KMS-11 (cell line): ENCODE measurements around the gene NUDT14.

Experiments
- H2AFZ ChIP-seq: fragments of 200-600 bp; sonication (generic); 2 replicates; pipeline ENCODE4 v1.6.1; 2016; ENCODE audit warnings: antibody characterized with exemption, mixed run types, low read depth
- H3K27ac ChIP-seq: fragments of 200-600 bp; sonication (generic); 2 replicates; pipeline ENCODE4 v1.6.1; 2016; ENCODE audit warnings: mild to moderate bottlenecking, mixed run types
- H3K27me3 ChIP-seq: fragments of 200-600 bp; sonication (generic); 2 replicates; pipeline ENCODE4 v1.6.1; 2017; ENCODE audit warnings: mild to moderate bottlenecking, low read depth, mixed run types, moderate library complexity; ENCODE audit not compliant: insufficient read depth
- H3K36me3 ChIP-seq: fragments of 200-600 bp; sonication (generic); 2 replicates; pipeline ENCODE4 v1.6.1; 2017; ENCODE audit warnings: mild to moderate bottlenecking, mixed run types; ENCODE audit not compliant: insufficient read depth
- H3K4me1 ChIP-seq: fragments of 200-600 bp; sonication (generic); 2 replicates; pipeline ENCODE4 v1.6.1; 2016; ENCODE audit warnings: mild to moderate bottlenecking, low read depth, mixed run types; ENCODE audit not compliant: poor library complexity, severe bottlenecking
- H3K4me2 ChIP-seq: fragments of 200-600 bp; sonication (generic); 2 replicates; pipeline ENCODE4 v1.7.0; 2016; ENCODE audit warnings: mild to moderate bottlenecking, mixed run types
- H3K4me3 ChIP-seq: fragments of 200-600 bp; sonication (generic); IDR thresholded peaks from 2 replicates; pipeline ENCODE4 v1.6.1; 2017; ENCODE audit warnings: low read depth, low read length, mixed read lengths; ENCODE audit not compliant: insufficient read depth
- H3K79me2 ChIP-seq: fragments of 200-600 bp; sonication (generic); 2 replicates; pipeline ENCODE4 v1.6.1; 2016; ENCODE audit warnings: low read depth, mixed run types; ENCODE audit not compliant: insufficient read depth
- H3K9ac ChIP-seq: fragments of 200-600 bp; sonication (generic); 2 replicates; pipeline ENCODE4 v1.6.1; 2016; ENCODE audit warnings: mild to moderate bottlenecking, mixed run types
- H4K20me1 ChIP-seq: fragments of 200-600 bp; sonication (generic); 2 replicates; pipeline ENCODE4 v1.6.1; 2016; ENCODE audit warnings: mild to moderate bottlenecking, mixed run types; ENCODE audit not compliant: insufficient read depth
- CTCF ChIP-seq: fragments of 200-600 bp; sonication (generic); conservative IDR thresholded peaks from 2 replicates; pipeline ENCODE4 v1.6.1; 2017; ENCODE audit warnings: low read depth, mild to moderate bottlenecking, antibody characterized with exemption, low read length, moderate library complexity, mixed read lengths

NUDT14 gene

GRCh38 chr14:105140581-105140980 lies 40.5 kb downstream of the NUDT14 start:
- Histone ChIP-seq H3K27ac (no peak overlapping the region), H3K9ac (no peak overlapping the region), H4K20me1 (no peaks in the 10 kb centered on the region), H3K4me1 (no peaks in the 10 kb centered on the region), H3K36me3 (no peaks in the 10 kb centered on the region), H3K79me2 (no peaks in the 10 kb centered on the region), H3K4me2 (no peak overlapping the region), H3K27me3 (no peaks in the 10 kb centered on the region), H2AFZ (no peak overlapping the region), H3K4me3 (no peak overlapping the region)
- no peak for TF ChIP-seq CTCF

GRCh38 chr14:105139831-105140239 lies 41.3 kb downstream of the NUDT14 start:
- Histone ChIP-seq H3K27ac (no peak overlapping the region), H3K4me3 (no peak overlapping the region), H3K4me1 (no peaks in the 10 kb centered on the region), H3K27me3 (no peaks in the 10 kb centered on the region), H4K20me1 (no peaks in the 10 kb centered on the region), H2AFZ (no peak overlapping the region), H3K9ac (no peak overlapping the region), H3K36me3 (no peaks in the 10 kb centered on the region), H3K4me2 (no peak overlapping the region), H3K79me2 (no peaks in the 10 kb centered on the region)
- TF ChIP-seq CTCF = no peak

GRCh38 chr14:105139212-105139825 lies 41.8 kb downstream of the NUDT14 start:
- no peaks in the 10 kb centered on the region for H3K79me2 ChIP-seq
- H3K27me3 ChIP-seq = no peaks in the 10 kb centered on the region
- no peak overlapping the region for H3K4me3 ChIP-seq
- H4K20me1 ChIP-seq = no peaks in the 10 kb centered on the region
- no peaks in the 10 kb centered on the region for H3K36me3 ChIP-seq
- H3K4me1 ChIP-seq = no peaks in the 10 kb centered on the region
- H3K4me2 ChIP-seq = no peak overlapping the region
- no peak overlapping the region for H3K9ac ChIP-seq
- H2AFZ ChIP-seq = no peak overlapping the region
- TF ChIP-seq CTCF = no peak
- no peak overlapping the region for H3K27ac ChIP-seq

GRCh38 chr14:105138551-105139111 lies 42.5 kb downstream of the NUDT14 start:
- Histone ChIP-seq H4K20me1 (no peaks in the 10 kb centered on the region), H3K27me3 (no peaks in the 10 kb centered on the region), H3K9ac (no peak overlapping the region), H3K4me2 (no peak overlapping the region), H3K79me2 (no peaks in the 10 kb centered on the region), H3K4me3 (no peak overlapping the region), H3K36me3 (no peaks in the 10 kb centered on the region), H3K4me1 (no peaks in the 10 kb centered on the region), H2AFZ (no peak overlapping the region), H3K27ac (no peak overlapping the region)
- no peak for TF ChIP-seq CTCF
